Fibroblast of pulmonary artery (primary cell): ENCODE measurements around the gene CKMT2.
A peak's percentile ranks its signal among the peaks of the same experiment; 100 is the strongest.

Experiments
- DNase-seq: peaks from one replicate; pipeline ENCODE4 v3.0.0-alpha.2; 2010; ENCODE audit warnings: low read depth
- H3K4me3 ChIP-seq: replicated peaks from 2 replicates; pipeline ENCODE4 v1.5.1; 2011; ENCODE audit warnings: low read depth, mild to moderate bottlenecking, control low read depth, low read length, moderate library complexity
- TF ChIP-seq, protein P1 (sequence below): IDR thresholded peaks from 2 replicates; pipeline ENCODE4 v1.5.1; 2011; ENCODE audit warnings: mild to moderate bottlenecking, control low read depth, low read length, inconsistent platforms; ENCODE audit errors: missing control alignments

The CKMT2 gene

GRCh38 chr5:81310402-81311063, 77.4 kb downstream of the CKMT2 start:
- TF ChIP-seq, protein P1, sequence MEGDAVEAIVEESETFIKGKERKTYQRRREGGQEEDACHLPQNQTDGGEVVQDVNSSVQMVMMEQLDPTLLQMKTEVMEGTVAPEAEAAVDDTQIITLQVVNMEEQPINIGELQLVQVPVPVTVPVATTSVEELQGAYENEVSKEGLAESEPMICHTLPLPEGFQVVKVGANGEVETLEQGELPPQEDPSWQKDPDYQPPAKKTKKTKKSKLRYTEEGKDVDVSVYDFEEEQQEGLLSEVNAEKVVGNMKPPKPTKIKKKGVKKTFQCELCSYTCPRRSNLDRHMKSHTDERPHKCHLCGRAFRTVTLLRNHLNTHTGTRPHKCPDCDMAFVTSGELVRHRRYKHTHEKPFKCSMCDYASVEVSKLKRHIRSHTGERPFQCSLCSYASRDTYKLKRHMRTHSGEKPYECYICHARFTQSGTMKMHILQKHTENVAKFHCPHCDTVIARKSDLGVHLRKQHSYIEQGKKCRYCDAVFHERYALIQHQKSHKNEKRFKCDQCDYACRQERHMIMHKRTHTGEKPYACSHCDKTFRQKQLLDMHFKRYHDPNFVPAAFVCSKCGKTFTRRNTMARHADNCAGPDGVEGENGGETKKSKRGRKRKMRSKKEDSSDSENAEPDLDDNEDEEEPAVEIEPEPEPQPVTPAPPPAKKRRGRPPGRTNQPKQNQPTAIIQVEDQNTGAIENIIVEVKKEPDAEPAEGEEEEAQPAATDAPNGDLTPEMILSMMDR, result no peak

GRCh38 chr5:81313278-81313677, 80.2 kb downstream of the CKMT2 start:
- TF ChIP-seq, protein P1, result no peak
- DNase-seq, result no peak
- no peak overlapping the region for H3K4me3 ChIP-seq

More at GRCh38 chr5:81310402-81311063, 77.4 kb downstream of the CKMT2 start:
- no peak overlapping the region for H3K4me3 ChIP-seq
- DNase-seq, result no peak

DNA sequence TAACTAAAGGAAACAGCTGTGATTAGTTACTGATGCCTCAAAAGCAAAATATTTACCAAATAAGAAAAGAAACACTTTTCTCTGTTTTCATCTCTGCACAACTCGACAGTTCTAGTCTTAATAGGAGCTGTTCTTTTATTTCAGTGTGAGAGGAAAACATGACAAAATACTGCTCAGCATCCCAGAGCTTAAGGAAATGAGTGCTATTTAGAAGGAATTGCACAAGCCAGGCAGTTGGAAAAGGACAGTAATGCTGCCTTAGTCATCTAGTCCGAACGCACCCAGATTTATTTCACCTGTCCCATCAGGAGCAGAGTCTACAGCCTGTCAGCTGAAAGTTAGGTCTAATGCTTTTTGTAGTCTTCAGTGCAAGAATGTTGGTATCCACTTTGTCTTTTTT, 80.6 kb downstream of the CKMT2 start:
- H3K4me3 ChIP-seq, result no peak overlapping the region
- TF ChIP-seq, protein P1, result no peak
- DNase-seq, result no peak

- H3K4me3 ChIP-seq, result no peak overlapping the region
- TF ChIP-seq, protein P1, result no peak
- DNase-seq, result no peak
These were observed 81.5 kb downstream of the CKMT2 start for GRCh38 chr5:81314581-81314980.

DNA sequence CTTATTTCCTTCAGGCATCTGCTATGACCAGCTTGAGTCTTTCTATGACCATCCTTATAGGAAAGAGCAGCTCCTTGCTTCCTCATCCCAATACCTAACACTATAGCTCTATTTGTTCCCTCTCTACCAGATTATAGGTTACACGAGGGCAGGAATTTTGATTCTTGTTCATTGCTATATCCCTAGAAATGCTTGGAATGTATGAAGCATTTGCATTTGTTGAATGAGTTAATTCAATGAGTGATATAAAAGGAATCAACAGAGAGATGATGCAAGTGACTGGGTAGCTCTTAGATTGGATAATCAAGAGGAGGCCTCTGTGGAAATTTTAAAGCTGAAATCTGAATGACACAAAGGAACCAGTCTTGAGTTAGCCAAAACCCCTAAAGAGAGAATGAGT, 82.2 kb downstream of the CKMT2 start:
- H3K4me3 ChIP-seq, result no peak overlapping the region
- TF ChIP-seq, protein P1, result no peak
- peak; percentile 50 for DNase-seq

DNA sequence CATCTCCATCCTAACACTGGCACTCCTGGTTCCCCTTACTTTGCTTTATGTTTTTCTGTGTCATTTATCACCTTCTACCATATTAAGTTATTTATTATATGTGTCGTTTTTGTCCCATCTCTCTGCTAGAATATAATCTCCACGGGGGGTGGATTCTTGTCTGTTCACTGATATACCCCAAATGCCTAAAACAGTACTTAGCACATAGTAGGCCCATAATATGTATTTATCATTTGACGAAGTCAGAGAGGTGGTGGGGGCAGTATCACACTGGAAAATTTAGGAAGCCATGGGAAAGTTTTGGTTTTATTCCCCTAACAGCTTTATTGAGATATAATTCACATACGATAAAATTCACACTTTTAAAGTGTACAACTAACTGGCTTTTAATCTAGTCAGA, 82.7 kb downstream of the CKMT2 start:
- TF ChIP-seq, protein P1, result no peak
- DNase-seq, result no peak
- H3K4me3 ChIP-seq, result no peak overlapping the region
